NOMO-1 treated with dmso at 0.1 percent for 144 hours (cell line): ENCODE data around the gene CFP.
"Not testable (repeated sequence)": the region's sequence is repeated elsewhere in the genome, so short reads cannot be mapped to it uniquely, and the experiment has no call there.

Experiments used
- DNase-seq: peaks from one replicate; lab custom pipeline; 2025; ENCODE audit not compliant: unreplicated experiment; lab: John Stamatoyannopoulos, UW

The CFP gene

GRCh38 chrX:47607091-47607490 is 22.6 kb downstream of the CFP start:
- no peak for DNase-seq

- no peak for DNase-seq
Observed at GRCh38 chrX:47605024-47605423, 24.7 kb downstream of the CFP start.

DNA sequence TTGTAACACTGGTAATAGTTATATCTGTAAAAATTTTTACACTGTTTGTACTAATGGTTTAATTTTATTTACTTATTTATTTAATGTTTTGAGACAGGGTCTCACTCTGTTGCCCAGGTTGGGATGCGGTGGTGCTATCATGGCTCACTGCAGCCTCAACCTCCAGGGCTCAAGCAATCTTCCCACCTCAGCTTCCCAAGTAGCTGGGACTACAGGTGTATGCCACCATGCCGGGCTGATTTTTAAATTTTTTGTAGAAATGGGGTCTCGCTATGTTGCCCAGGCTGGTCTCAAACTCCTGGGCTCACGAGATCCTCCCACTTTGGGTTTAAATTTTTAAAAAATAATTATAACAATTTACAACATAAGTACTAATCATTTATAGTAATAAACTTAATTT is 26.6 kb downstream of the CFP start:
- DNase-seq = not testable (repeated sequence)

DNA sequence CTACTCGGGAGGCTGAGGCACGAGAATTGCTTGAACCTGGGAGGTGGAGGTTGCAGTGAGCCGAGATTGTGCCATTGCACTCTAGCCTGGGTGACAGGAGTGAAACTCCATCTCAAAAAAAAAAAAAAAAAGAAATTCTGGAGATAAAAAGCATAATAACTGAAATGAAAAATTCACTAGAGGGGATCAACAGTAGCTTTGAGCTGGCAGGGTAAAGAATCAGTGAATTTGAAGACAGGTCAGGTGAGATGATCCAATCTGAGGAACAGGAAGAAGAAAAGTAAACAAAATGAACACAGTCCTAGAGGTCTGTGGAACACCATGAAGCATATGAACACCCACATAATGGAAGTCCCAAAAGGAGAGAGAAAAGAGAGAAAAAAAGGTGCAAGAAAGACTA is 32.5 kb downstream of the CFP start:
- DNase-seq = no peak

DNA sequence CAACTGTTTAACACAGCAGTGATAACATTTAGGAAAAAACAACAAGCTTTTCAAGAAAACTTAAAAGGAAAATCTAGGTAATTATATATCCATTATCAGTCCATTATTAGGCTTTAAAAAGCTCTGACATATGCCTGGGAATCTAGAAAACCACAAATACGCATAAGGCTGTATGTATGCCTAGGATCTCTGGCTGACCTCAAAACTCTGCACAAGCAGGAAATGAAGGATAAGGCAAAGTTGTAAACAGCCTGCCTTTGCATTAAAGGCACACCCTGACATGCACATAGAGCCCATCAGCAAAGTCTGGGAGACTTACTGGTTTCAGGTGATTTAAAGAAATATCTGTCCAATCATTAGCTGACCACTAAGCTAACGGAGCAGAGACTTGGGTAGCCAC is 33.5 kb downstream of the CFP start:
- DNase-seq = no peak

GRCh38 chrX:47595716-47596251 is 33.9 kb downstream of the CFP start:
- DNase-seq = no peak

DNA sequence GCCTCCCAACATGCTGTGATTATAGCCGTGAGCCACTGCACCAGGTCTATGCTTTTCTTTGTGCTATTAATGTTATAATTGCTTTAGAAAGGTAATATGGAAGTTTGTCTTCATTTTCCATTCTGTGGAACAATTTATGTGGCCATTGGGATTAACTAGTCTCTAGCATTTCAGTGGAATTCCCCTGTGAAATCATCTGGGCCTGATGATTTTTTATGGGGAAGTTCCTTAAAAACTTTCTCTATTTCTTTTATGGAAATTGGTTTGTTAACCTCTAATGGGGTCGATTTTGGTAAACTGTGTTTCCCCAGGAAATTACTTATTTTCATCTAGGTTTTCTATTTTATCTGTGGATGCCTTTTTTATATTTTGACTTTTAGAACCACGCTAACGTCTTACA is 36.2 kb downstream of the CFP start:
- no peak for DNase-seq

GRCh38 chrX:47590984-47591383 is 38.7 kb downstream of the CFP start:
- no peak for DNase-seq

DNA sequence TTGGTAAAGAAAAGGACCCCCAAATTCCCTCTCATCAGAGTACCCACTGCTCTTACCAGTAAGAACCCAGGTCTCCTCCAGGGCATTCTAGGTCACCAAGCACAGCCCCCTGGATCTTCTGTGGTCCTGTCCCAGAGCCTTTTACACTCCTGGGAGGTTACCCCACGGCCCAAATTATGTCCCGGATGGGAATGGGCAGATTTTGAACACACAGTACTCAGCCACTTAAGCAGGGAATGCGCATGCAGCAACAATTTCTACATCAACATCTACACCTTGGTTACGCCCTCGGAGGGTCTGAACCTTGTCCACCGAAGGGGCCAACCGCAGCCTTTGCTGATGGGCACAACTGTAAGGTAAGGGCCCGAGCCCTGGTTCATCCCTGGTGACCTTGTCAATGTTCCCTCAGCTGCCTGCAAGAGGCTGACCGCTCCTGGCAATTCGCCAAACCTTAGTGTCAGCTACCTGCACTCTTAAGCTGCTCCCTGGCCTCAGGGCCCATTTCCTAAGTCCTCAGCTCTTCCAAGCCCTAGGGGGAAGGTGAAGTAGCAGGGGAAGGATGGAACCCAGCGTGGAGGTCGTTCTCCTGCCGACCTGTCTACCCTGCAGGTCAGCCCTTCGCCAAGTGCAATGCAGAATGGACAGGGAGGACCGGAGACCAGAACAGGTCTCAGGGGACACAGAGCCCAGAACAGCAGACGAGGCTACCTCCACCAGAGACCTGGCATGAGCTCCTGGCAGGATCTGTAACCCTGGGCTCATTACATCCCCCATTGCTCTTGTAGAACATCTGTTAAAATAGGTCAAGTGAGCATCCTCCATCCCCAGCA is 41.6 kb downstream of the CFP start:
- no peak for DNase-seq

DNA sequence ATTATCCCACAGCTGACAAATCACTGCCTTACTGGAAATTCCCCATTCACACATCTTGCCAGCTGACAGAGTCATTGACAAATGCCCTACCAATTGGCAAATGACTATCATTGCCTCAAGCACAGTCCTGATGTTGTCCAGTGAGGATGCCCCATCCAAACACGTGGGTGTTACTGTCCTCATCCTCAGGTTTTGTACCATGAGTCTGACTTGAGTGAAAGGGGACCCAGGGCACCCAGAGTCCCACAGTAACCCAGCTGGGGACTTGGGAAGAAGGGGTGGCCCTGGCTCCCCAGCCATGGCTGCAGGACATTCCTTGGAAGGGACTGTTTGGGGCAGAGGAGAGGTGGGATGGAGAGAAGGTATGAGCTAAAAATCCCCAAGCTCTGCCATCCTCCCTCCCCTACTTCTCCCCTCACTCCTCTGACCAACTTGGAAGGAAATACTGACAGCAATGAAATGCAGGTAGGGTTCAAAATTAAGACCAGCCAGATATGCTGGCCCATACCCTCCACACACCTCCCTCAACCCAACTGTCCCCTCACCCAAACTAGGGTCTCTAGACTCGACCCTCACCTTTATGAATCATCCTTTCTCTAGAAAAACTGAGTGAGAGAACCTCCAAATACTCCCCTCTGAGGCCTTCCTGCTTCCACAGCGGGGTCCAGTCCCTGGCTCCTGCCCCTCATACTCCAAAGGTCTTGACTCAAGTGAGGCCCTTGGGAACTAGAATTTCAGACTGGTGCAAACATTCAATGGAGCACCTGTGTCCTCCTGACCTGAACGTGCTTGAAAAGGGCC is 42.4 kb downstream of the CFP start:
- no peak for DNase-seq

DNA sequence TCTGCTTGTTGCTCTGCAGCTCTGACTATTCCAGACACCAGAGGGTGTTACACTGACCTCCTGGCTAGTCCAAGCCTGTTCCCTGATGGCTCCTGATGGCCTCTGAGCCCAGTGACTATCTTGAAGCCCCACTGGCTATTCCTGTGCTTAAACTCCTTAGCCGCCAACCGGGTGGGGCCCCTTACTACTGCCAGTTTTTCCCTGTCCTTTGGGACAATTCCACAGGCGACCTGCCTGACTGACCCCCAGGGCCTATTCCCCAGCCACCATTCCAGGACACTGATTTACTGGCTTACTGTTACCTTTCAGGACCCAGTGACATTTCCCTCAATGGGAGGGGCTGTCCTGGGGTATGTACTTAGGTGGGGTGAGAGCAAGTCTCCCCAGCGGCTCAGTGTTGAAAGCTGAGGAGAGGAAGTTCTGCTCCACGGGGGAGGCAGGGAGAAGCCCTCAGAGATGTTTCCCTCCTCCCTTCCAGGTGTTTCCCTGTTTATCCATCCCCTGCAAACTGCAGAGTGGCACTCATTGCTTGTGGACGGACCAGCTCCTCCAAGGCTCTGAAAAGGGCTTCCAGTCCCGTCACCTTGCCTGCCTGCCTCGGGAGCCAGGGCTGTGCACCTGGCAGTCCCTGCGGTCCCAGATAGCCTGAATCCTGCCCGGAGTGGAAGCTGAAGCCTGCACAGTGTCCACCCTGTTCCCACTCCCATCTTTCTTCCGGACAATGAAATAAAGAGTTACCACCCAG is 43.5 kb downstream of the CFP start:
- no peak for DNase-seq

DNA sequence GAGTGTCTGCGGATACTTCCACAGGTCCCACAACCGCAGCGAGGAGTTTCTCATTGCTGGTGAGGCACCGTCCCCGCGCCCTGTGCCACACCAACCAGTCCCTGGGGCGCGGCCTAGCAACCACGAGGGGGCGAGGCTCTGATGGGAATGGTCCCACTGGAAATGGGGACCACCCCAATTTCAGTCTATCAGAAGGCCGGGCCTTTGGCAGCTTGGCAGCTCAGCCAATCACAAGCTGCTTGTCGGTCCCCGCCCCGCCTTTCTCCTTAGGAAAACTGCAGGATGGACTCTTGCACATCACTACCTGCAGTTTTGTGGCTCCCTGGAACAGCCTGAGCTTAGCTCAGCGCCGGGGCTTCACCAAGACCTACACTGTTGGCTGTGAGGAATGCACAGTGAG is 44.5 kb downstream of the CFP start:
- no peak for DNase-seq

DNA sequence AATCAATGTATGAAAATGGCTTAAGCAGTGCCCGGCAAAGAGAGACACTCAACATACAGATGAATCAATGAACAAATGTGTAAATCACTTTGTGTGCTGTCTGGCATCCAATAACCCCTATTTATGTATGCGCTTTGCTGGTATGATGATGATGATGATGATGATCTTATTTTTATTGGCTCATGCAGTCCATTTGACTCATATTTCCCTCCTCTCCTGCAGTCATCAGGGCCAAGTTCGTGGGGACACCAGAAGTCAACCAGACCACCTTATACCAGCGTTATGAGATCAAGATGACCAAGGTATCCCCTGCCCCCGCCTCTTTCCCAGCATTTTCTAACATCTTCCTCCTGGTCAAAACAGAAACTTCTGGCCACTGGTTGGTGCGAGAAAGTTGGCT is 45.0 kb downstream of the CFP start:
- DNase-seq = no peak

- DNase-seq = no peak
Observed at GRCh38 chrX:47583240-47583861, 46.4 kb downstream of the CFP start.

- peak; percentile 80 for DNase-seq
Observed at GRCh38 chrX:47581731-47582647, 47.7 kb downstream of the CFP start, which contains the start of gene TIMP1. TIMP1 (plus strand) TSS chrX:47582436; CDS start chrX:47583416, 980 bp downstream.

DNA sequence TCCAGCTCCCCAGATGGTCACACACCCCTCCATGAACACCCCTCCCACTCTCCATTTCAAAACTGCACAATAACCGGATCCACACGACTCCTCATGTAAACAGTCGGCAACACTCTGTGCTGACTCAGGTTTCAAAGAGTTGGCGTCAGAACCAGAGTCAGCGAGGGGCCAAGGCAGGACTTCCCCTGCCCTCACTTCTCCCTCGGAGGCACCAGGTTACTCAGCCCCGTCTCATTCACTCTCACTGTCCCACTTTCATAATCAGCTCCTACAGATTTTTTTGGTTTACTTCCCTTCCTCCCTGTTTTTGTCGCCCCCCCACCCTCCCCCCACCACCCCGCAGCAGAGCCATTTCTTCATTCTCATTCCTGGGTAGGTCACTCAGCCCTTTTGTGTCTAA is 50.2 kb downstream of the CFP start:
- DNase-seq = no peak

DNA sequence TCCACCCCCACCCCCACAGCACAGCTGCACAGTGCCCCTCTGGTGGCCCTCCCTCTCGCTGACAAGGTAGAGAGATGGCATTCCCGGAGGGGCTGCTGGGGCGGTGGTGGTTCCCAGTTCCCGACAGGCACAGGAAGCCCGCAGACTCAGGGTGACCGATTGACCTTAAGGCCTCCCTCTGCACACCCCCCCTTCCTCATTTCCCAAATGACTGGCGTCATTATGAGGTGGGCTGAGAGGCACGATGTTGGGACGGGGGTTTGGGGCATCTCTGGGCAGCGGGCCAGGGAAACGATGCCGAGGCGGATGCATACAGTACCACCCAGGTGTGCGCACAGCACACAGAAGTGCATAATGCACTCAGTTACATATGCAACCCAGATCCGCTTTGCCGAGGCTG is 51.0 kb downstream of the CFP start:
- DNase-seq = no peak

GRCh38 chrX:47577901-47578300 is 51.8 kb downstream of the CFP start:
- no peak for DNase-seq

DNA sequence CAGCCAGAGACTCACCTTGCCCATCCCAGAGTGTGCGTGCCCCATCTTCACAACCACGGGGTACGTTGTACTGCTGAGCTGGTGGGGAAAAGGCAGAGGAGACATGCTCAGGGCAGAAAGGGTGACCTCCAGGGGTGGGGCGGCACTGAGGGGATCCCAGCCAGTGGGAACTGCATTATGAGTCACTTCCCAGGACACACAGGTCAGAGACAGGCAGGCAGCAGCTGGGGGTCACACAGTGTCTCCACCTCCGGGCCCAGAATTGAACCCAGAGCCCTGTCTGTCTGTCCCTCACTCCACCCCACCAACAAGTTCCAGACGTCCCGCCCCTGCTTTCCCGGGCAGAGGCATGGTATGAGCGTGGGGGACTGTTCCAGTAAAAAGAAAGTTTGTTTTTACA is 52.3 kb downstream of the CFP start:
- no peak for DNase-seq
